A549 (cell line): ENCODE results near the gene STARD3NL. TPM values are rescaled to one million over a fixed set of nuclear protein-coding genes. Genes with fewer than 3 reads are reported as not detected.
"Not testable (repeated sequence)": the region's sequence is repeated elsewhere in the genome, so short reads cannot be mapped to it uniquely, and the experiment has no call there.

ENCODE experiments used
- ATAC-seq, 2 experiments: fragments of 200-7000 bp in 1 of 2; fragments of >200 bp in 1 of 2; cut with Nextera tagmentation in 1 of 2; cut with Tn5 transposase in 1 of 2; 3 replicates each; pipeline versions ENCODE4 v1.8.0 to v1.9.1; 2018 to 2020; ENCODE audit warnings: mild to moderate bottlenecking in 1 of 2, moderate library complexity in 1 of 2
- CTCF ChIA-PET: fragments of 300-600 bp; sonication (Branson Sonifier 250); formaldehyde crosslinking; extraction: SDS; loops from one replicate; lab custom pipeline; 2021; ENCODE audit warnings: antibody characterized with exemption, inconsistent platforms; lab: Yijun Ruan, JAX
- POLR2A ChIA-PET: fragments of 350-600 bp; formaldehyde crosslinking; extraction: SDS; loops from one replicate; lab custom pipeline; 2021; ENCODE audit warnings: antibody characterized with exemption, inconsistent platforms; lab: Yijun Ruan, JAX
- DNase-seq, 2 experiments: peaks; one replicate each; pipeline versions ENCODE4 v3.0.0 to v3.0.0-alpha.2; 2011 to 2016; ENCODE audit warnings: low read depth in 1 of 2, low spot score in 1 of 2
- FAIRE-seq: peaks from 2 replicates; lab custom pipeline; 2011; peaks lifted over from hg19 to GRCh38; lab: Jason Lieb, UNC
- H3K27ac ChIP-seq, 2 experiments: fragments of >200 bp; sonication (Bioruptor Twin); formaldehyde crosslinking; 3 replicates each; pipeline ENCODE4 v1.5.1; 2016 to 2017
- H3K4me1 ChIP-seq: fragments of >200 bp; sonication (Bioruptor Twin); formaldehyde crosslinking; 3 replicates; pipeline ENCODE4 v1.6.1; 2016
- H3K4me2 ChIP-seq: fragments of >200 bp; sonication (Bioruptor Twin); formaldehyde crosslinking; 3 replicates; pipeline ENCODE4 v1.6.1; 2016
- H3K4me3 ChIP-seq: fragments of >200 bp; sonication (Bioruptor Twin); formaldehyde crosslinking; 3 replicates; pipeline ENCODE4 v1.5.1; 2016
- H3K9me3 ChIP-seq: fragments of >200 bp; sonication (Bioruptor Twin); formaldehyde crosslinking; 3 replicates; pipeline ENCODE4 v1.6.1; 2016
- BHLHE40 ChIP-seq: IDR thresholded peaks from 2 replicates; pipeline ENCODE4 v1.6.1; 2012; ENCODE audit warnings: low read depth, low read length, inconsistent platforms
- CBX2 ChIP-seq: fragments of 200-600 bp; sonication (generic); IDR thresholded peaks from 2 replicates; pipeline ENCODE4 v1.6.1; 2016; ENCODE audit warnings: low read depth, mild to moderate bottlenecking, borderline replicate concordance
- CBX8 ChIP-seq: fragments of 200-600 bp; sonication (generic); IDR thresholded peaks from 2 replicates; pipeline ENCODE4 v1.6.1; 2016
- EHF ChIP-seq: fragments of 250-450 bp; sonication (Bioruptor Pico); IDR thresholded peaks from 2 replicates; pipeline ENCODE4 v1.5.0; 2020; ENCODE audit warnings: mild to moderate bottlenecking
- EHMT2 ChIP-seq: fragments of 200-600 bp; sonication (generic); IDR thresholded peaks from 2 replicates; pipeline ENCODE4 v1.6.1; 2016; ENCODE audit warnings: antibody characterized with exemption, low read depth, mild to moderate bottlenecking, moderate library complexity
- ESRRA ChIP-seq: fragments of 150-350 bp; IDR thresholded peaks from 2 replicates; pipeline ENCODE4 v1.6.1; 2014; ENCODE audit warnings: mild to moderate bottlenecking, low read length, borderline replicate concordance
- FOSB ChIP-seq: fragments of 250-450 bp; sonication (Bioruptor Pico); IDR thresholded peaks from 2 replicates; pipeline ENCODE4 v1.5.0; 2020; ENCODE audit warnings: mild to moderate bottlenecking, moderate library complexity
- FOSL2 ChIP-seq, 2 experiments: fragments of 450-650 bp in 1 of 2; fragments of >200 bp in 1 of 2; sonication (Bioruptor Twin) in 1 of 2; formaldehyde crosslinking; IDR thresholded peaks; 2 replicates each; pipeline versions ENCODE4 v1.5.0 to v1.6.1; 2016 to 2020; ENCODE audit warnings: mild to moderate bottlenecking in 1 of 2, moderate library complexity in 1 of 2
- HOXB5 ChIP-seq: fragments of 250-450 bp; sonication (Bioruptor Pico); IDR thresholded peaks from 2 replicates; pipeline ENCODE4 v1.5.0; 2020; ENCODE audit warnings: mild to moderate bottlenecking, moderate library complexity
- JUNB ChIP-seq: fragments of >200 bp; sonication (Bioruptor Twin); formaldehyde crosslinking; IDR thresholded peaks from 2 replicates; pipeline ENCODE4 v1.6.1; 2016
- KDM5A ChIP-seq: fragments of 200-600 bp; sonication (generic); IDR thresholded peaks from 2 replicates; pipeline ENCODE4 v1.6.1; 2016; ENCODE audit warnings: antibody characterized with exemption, mild to moderate bottlenecking
- MAZ ChIP-seq: fragments of 150-350 bp; IDR thresholded peaks from 2 replicates; pipeline ENCODE4 v1.6.1; 2014; ENCODE audit warnings: antibody characterized with exemption, low read depth, low read length, borderline replicate concordance
- MYC ChIP-seq: IDR thresholded peaks from 2 replicates; pipeline ENCODE4 v1.6.1; 2012; ENCODE audit warnings: mild to moderate bottlenecking, inconsistent platforms, low read length, improper control_type of control experiment, borderline replicate concordance
- NFE2L2 ChIP-seq: fragments of 150-350 bp; conservative IDR thresholded peaks from 2 replicates; pipeline ENCODE4 v1.6.1; 2014; ENCODE audit warnings: low read length
- NPAS2 ChIP-seq: fragments of 250-450 bp; sonication (Bioruptor Pico); IDR thresholded peaks from 2 replicates; pipeline ENCODE4 v1.8.0; 2022; ENCODE audit warnings: mild to moderate bottlenecking, moderate library complexity, borderline replicate concordance
- POLR2A ChIP-seq: IDR thresholded peaks from 2 replicates; pipeline ENCODE4 v1.6.1; 2012; ENCODE audit warnings: mild to moderate bottlenecking, low read length
- RCOR1 ChIP-seq: fragments of 150-350 bp; IDR thresholded peaks from 2 replicates; pipeline ENCODE4 v1.6.1; 2014; ENCODE audit warnings: antibody characterized with exemption, low read length, low read depth
- RNF2 ChIP-seq: fragments of 200-600 bp; sonication (generic); IDR thresholded peaks from 2 replicates; pipeline ENCODE4 v1.6.1; 2016; ENCODE audit warnings: low read depth, mild to moderate bottlenecking, antibody characterized with exemption, moderate library complexity, borderline replicate concordance
- SREBF2 ChIP-seq: fragments of 450-650 bp; IDR thresholded peaks from 2 replicates; pipeline ENCODE4 v1.6.1; 2014; ENCODE audit warnings: mild to moderate bottlenecking, moderate library complexity
- TFCP2L1 ChIP-seq: fragments of 250-450 bp; sonication (Bioruptor Pico); IDR thresholded peaks from 2 replicates; pipeline ENCODE4 v1.5.0; 2021; ENCODE audit warnings: mild to moderate bottlenecking
- ZFP36 ChIP-seq: fragments of 450-650 bp; IDR thresholded peaks from 2 replicates; pipeline ENCODE4 v1.6.1; 2014; ENCODE audit warnings: borderline replicate concordance; ENCODE audit not compliant: partially characterized antibody
- ZSCAN20 ChIP-seq: fragments of 250-450 bp; sonication (Bioruptor Pico); IDR thresholded peaks from 2 replicates; pipeline ENCODE4 v1.8.0; 2022; ENCODE audit warnings: mild to moderate bottlenecking, moderate library complexity
- WGBS: methylation state at CpG from one replicate; pipeline ENCODE4 v1.1.6; 2017; ENCODE audit errors: missing lambda C conversion rate; 5-methylcytosine and 5-hydroxymethylcytosine counted together
- polyA plus RNA-seq, 4 experiments: library from polyadenylated mRNA; depleted of rRNA in 3 of 4; stranded (reverse); fragments of >200 nt; fragmentation: RNase III in 1 of 4; extraction: RNeasy Plus Mini Kit Qiagen cat#74134 plus additional on column Dnase treatment in 1 of 4; gene quantifications; 2 replicates in 3 of 4; 3 replicates in 1 of 4; pipeline ENCODE4 v1.2.3, GENCODE V29; 2011 to 2017
- TF ChIP-seq, protein P1 (sequence below): fragments of 250-450 bp; sonication (Bioruptor Pico); IDR thresholded peaks from 2 replicates; pipeline ENCODE4 v1.5.0; 2020; ENCODE audit warnings: low read depth, mild to moderate bottlenecking, moderate library complexity
- TF ChIP-seq, protein P2 (sequence below): fragments of >200 bp; sonication (Bioruptor Twin); formaldehyde crosslinking; IDR thresholded peaks from 2 replicates; pipeline ENCODE4 v1.6.1; 2016
- TF ChIP-seq, protein P3 (sequence below): fragments of >200 bp; sonication (Bioruptor Twin); formaldehyde crosslinking; IDR thresholded peaks from 3 replicates; pipeline ENCODE4 v1.5.1; 2016

The STARD3NL gene
- polyA plus RNA-seq, 2 of the 4 experiments (the other 2 are of a cell fraction): 57.9 to 104 TPM

DNA sequence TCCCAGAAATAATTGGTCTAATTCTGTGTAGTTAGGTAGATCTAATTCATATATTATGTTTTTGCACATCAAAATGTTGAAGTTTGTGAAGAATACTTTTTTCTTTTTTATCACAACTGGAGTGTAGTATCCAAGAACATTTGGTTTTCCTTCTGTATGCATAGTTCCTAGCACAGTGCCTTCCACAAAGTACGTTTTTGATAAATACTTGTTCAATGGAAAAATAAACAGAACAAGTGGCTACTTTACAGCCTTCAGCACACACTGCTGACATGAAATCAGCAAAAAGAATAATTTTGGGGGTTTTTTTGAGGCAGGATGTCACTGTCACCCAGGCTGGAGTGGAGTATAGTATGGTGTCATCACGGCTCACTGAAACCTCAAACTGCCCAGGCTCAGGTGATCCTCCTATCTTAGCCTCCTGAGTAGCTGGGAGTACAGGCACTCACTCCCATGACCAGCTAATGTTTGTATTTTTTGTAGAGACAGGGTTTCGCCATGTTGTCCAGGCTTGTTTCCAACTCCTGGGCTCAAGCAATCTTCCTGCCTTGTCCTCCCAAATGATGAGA is 67.4 kb downstream of the STARD3NL start (continued):
- TF ChIP-seq HOXB5 (CRISPR knock-in tag): no peak
- no peak for TF ChIP-seq ZSCAN20 (CRISPR knock-in tag)
- TF ChIP-seq, protein P1, sequence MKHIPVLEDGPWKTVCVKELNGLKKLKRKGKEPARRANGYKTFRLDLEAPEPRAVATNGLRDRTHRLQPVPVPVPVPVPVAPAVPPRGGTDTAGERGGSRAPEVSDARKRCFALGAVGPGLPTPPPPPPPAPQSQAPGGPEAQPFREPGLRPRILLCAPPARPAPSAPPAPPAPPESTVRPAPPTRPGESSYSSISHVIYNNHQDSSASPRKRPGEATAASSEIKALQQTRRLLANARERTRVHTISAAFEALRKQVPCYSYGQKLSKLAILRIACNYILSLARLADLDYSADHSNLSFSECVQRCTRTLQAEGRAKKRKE (CRISPR knock-in tag): no peak

DNA sequence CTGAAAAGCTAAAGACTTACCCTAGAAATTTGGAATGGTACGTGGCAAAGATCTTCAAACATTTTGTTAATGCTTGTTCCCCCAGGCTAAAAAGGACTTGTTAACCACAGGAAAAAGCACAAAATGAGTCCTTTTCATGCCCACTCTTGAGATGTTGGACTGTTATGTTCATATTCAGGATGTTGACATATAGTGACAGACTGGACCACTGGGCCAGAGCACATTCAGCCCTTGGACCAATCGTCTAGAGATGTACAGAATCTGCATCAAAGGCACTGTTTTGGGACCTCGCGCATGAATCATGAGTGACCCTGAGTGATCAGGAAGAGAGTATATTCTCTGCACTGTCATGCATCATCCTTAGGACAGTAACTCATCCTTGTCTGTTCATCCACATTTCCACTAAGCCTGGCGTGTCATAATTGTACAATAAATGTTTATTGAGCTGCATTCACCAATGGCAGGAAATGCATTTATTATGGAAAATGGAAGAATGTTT is 70.1 kb downstream of the STARD3NL start:
- ChIA-PET CTCF (no interaction called here), POLR2A (no interaction called here)
- WGBS: 82% methylated on average over 5 of the region's 5 CpGs
- TF ChIP-seq, protein P1 (CRISPR knock-in tag): no peak
- TF ChIP-seq RCOR1 (no peak), FOSB (CRISPR knock-in tag) (no peak), NFE2L2 (no peak), CBX8 (no peak), MYC (no peak), MAZ (no peak), JUNB (no peak)
- DNase-seq: no peak
- H3K4me2 ChIP-seq: no peak overlapping the region
- H3K9me3 ChIP-seq: no peaks in the 10 kb centered on the region
- ATAC-seq: no peak
- no peaks in the 10 kb centered on the region for H3K4me1 ChIP-seq
- no peak for FAIRE-seq
- H3K27ac ChIP-seq: no peak overlapping the region
- no peak overlapping the region for H3K4me3 ChIP-seq

DNA sequence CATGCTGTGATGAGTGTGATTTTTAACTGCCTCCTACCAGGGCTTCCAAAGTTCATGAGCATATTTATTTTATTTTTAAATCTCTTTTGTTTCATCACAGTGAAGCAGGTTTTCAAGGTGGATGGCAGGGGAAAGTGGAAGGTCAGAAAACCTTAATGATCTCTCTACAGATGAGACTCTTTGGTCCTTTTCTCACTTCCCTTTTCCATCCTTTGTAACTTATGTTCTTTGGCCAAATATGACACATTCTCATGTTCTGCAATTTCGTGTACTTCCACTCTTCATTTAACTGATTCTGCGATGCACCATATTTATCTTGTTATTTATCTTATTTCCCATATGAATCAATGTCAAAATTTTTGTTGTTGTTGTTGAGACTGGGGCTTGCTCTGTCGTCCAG is 71.8 kb downstream of the STARD3NL start:
- DNase-seq, POLR2A ChIA-PET, CTCF ChIA-PET, H3K27ac ChIP-seq, H3K9me3 ChIP-seq, FAIRE-seq, H3K4me1 ChIP-seq, H3K4me2 ChIP-seq, ATAC-seq, H3K4me3 ChIP-seq: not testable (repeated sequence)
- 52% methylated on average over 3 of the region's 3 CpGs for WGBS

DNA sequence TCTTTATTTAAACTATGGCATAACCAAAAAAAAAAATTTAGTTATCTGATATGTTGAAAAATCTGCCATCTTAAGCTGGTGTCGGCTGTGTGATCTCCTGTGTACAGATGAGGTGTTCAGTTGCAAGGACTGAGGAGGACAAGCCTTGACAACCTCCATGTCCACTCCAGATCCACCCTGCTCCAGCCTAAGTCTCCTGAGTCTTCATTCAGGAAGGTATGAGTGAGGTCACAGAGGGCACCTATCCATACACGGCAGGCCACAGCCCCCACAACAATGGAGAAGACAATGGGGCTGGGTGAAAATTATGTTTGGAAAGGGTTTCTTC is 79.3 kb downstream of the STARD3NL start:
- FAIRE-seq (no peak), ATAC-seq (no peak), DNase-seq (no peak)
- POLR2A ChIA-PET: no interaction called here
- H3K4me1 ChIP-seq: no peaks in the 10 kb centered on the region
- no peaks in the 10 kb centered on the region for H3K9me3 ChIP-seq
- WGBS: 66% methylated on average over 2 of the region's 2 CpGs
- CTCF ChIA-PET: interaction anchor here (1.4 to 1.6 kb wide), 2 partner anchors 36 to 78 kb away, joined by 3 to 6 read pairs; no protein-coding TSS in a partner anchor
- no peak overlapping the region for H3K27ac ChIP-seq
- H3K4me3 ChIP-seq: no peak overlapping the region
- H3K4me2 ChIP-seq: no peak overlapping the region
- TF ChIP-seq MAZ (no peak), ZFP36 (no peak), TFCP2L1 (no peak), FOSL2 (IDR thresholded peaks at IDR 0.05) (no peak), FOSL2 (CRISPR knock-in tag; IDR thresholded peaks at IDR 0.05) (no peak), KDM5A (no peak), HOXB5 (CRISPR knock-in tag) (no peak), EHMT2 (no peak), NFE2L2 (no peak), RNF2 (no peak), CBX2 (no peak), BHLHE40 (no peak), SREBF2 (no peak), EHF (no peak), POLR2A (no peak), ESRRA (no peak), NPAS2 (CRISPR knock-in tag) (no peak), JUNB (no peak)
- TF ChIP-seq, protein P2, sequence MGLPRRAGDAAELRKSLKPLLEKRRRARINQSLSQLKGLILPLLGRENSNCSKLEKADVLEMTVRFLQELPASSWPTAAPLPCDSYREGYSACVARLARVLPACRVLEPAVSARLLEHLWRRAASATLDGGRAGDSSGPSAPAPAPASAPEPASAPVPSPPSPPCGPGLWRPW: no peak
- TF ChIP-seq, protein P3, sequence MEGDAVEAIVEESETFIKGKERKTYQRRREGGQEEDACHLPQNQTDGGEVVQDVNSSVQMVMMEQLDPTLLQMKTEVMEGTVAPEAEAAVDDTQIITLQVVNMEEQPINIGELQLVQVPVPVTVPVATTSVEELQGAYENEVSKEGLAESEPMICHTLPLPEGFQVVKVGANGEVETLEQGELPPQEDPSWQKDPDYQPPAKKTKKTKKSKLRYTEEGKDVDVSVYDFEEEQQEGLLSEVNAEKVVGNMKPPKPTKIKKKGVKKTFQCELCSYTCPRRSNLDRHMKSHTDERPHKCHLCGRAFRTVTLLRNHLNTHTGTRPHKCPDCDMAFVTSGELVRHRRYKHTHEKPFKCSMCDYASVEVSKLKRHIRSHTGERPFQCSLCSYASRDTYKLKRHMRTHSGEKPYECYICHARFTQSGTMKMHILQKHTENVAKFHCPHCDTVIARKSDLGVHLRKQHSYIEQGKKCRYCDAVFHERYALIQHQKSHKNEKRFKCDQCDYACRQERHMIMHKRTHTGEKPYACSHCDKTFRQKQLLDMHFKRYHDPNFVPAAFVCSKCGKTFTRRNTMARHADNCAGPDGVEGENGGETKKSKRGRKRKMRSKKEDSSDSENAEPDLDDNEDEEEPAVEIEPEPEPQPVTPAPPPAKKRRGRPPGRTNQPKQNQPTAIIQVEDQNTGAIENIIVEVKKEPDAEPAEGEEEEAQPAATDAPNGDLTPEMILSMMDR: no peak

DNA sequence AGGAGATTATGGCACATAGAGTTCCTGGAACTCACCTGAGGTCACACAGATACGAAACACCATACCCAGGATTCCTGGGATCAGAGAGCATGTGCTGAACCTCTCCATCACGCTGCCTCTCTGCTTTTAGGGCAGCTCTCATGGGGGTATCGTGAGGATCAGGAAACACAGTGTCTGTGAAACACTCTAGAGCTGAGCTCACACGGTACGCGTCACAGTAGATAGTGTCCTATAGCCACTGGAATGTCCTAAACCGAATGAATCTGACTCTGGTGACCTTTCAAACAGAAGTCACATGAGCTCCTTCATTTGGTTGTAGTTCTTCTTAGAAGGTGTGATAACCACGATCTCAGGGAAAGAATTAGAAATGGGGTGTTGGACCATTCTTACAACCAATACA is 81.1 kb downstream of the STARD3NL start:
- FAIRE-seq: peak; percentile 23
- H3K4me3 ChIP-seq, ATAC-seq, H3K27ac ChIP-seq, H3K4me1 ChIP-seq, H3K4me2 ChIP-seq, H3K9me3 ChIP-seq, DNase-seq, POLR2A ChIA-PET: not testable (repeated sequence)
- CTCF ChIA-PET: interaction anchor here (1.0 kb wide), 1 partner anchor 18 kb away, joined by 3 read pairs; no protein-coding TSS in a partner anchor
- WGBS: 57% methylated on average over 8 of the region's 8 CpGs
